ENCODE data around the gene KIF17.
"Not testable (repeated sequence)": the region's sequence is repeated elsewhere in the genome, so short reads cannot be mapped to it uniquely, and the experiment has no call there.

The KIF17 gene

GRCh38 chr1:20719871-20720620 lies 2.2 kb upstream of the KIF17 start:
- H3K4me3 ChIP-seq (ENCODE audit: control insufficient read depth, low read depth, low read length) = no peak overlapping the region
- no peak for TF ChIP-seq CTCF (conservative IDR thresholded peaks at IDR 0.05; ENCODE audit: control insufficient read depth, insufficient read depth, low read depth, low read length)
- DNase-seq (ENCODE audit: low read depth) = no peak

DNA sequence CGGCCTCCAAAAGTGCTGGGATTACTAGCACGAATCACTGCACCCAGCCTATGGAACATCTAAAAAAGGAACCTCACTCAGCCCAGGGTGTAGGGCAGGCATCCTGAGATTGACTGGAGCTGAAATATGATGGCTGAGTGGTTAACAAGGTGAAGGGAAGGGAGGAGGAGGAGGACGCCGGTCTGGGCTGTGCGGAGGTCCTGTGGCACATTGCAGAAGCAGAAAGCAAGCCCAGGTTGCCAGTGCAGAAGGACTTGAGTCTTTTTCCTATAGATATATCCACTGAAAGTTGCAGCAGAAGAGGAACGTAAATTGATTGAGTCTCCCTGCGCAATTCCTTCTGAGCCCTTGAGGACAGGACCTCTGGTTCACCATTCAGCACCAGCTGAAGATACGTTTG lies 1.5 kb upstream of the KIF17 start:
- no peak overlapping the region for H3K4me3 ChIP-seq (ENCODE audit: control insufficient read depth, low read depth, low read length)
- no peak for DNase-seq (ENCODE audit: low read depth)
- TF ChIP-seq CTCF (conservative IDR thresholded peaks at IDR 0.05; ENCODE audit: control insufficient read depth, insufficient read depth, low read depth, low read length) = no peak

DNA sequence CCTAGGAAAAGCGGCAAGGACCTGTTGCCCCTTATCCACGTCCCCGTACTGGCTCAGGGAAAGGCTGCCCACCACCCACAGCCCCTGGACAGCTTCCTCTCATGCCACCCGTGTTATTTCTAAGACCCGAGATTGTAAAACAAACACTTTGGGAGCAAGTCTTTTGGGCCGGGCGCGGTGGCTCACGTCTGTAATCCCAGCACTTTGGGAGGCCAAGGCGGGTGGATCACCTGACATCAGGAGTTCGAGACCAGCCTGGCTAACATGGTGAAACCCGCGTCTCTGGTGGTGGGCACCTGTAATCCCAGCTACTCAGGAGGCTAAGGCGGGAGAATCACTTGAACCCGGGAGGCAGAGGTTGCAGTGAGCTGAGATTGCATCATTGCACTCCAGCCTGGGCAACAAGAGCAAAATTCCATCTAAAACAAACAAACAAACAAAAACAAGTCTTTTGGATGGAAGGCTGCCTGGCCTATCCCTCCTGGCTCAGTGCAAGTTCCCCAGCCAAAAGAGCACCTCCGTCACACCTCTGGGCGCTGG lies 606 bp upstream of the KIF17 start:
- not testable (repeated sequence) for H3K4me3 ChIP-seq (ENCODE audit: control insufficient read depth, low read depth, low read length); DNase-seq (ENCODE audit: low read depth)

DNA sequence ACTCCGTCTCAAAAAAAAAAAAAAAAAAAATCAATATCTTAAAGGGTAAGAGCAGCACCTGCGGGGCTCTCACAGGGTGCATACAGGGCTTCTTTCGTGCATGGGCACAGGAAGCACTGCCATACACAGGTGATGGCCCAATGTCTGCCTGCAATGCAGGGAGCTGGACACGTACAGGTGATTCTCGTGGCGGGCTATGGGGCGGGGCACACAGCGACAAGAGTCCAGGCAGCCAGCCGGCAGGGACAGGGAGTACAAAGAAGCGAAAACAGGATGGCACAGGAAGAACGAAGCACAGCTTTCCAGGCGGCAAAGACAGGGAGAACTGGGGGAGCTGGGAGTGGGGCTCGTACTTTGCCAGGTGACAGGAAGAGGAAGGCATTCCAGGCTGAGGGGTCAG lies 1.6 kb downstream of the KIF17 start:
- H3K4me3 ChIP-seq (ENCODE audit: control insufficient read depth, low read depth, low read length) = no peak overlapping the region
- TF ChIP-seq CTCF (conservative IDR thresholded peaks at IDR 0.05; ENCODE audit: control insufficient read depth, insufficient read depth, low read depth, low read length) = no peak
- DNase-seq (ENCODE audit: low read depth) = no peak

DNA sequence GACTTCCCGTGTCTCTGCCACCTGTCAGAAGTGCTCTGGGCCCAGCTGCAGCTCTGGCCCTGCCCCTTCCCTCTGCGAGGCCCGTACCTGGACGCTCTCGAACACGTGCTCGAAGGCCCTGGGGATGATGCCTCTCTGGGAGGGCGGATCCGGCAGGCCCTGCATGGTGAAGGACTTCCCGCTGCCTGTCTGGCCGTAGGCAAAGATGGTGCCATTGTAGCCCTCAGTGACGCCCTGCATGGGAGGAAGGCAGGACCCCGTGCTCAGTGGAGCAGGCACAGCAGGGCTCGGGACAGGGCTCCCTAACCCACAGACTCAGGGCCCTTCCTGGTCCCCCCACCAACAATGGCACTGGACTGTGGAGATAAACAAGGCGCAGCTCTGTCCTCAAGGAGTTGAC lies 2.4 kb downstream of the KIF17 start:
- TF ChIP-seq CTCF (conservative IDR thresholded peaks at IDR 0.05; ENCODE audit: control insufficient read depth, insufficient read depth, low read depth, low read length) = no peak
- no peak for DNase-seq (ENCODE audit: low read depth)
- no peak overlapping the region for H3K4me3 ChIP-seq (ENCODE audit: control insufficient read depth, low read depth, low read length)

GRCh38 chr1:20713440-20713839 lies 4.4 kb downstream of the KIF17 start:
- H3K4me3 ChIP-seq (ENCODE audit: control insufficient read depth, low read depth, low read length) = no peak overlapping the region
- TF ChIP-seq CTCF (conservative IDR thresholded peaks at IDR 0.05; ENCODE audit: control insufficient read depth, insufficient read depth, low read depth, low read length) = no peak
- DNase-seq (ENCODE audit: low read depth) = no peak

- H3K4me3 ChIP-seq (ENCODE audit: control insufficient read depth, low read depth, low read length) = no peak overlapping the region
- TF ChIP-seq CTCF (conservative IDR thresholded peaks at IDR 0.05; ENCODE audit: control insufficient read depth, insufficient read depth, low read depth, low read length) = no peak
- no peak for DNase-seq (ENCODE audit: low read depth)
Observed at GRCh38 chr1:20712215-20712577, 5.6 kb downstream of the KIF17 start.

Measured in fibroblast of mammary gland (primary cell).